Calu3 (cell line): ENCODE measurements around the gene PPP2R1B. TPM values are rescaled to one million over a fixed set of nuclear protein-coding genes. Genes with fewer than 3 reads are reported as not detected.

Experiments used
- BruUV-seq: library from RNA; stranded (reverse); fragments of 400-500 nt; replicated peaks from 2 replicates; lab custom pipeline; 2021; lab: Mats Ljungman, UMichigan
- CTCF ChIA-PET: fragments of 300-600 bp; sonication (Branson Sonifier 250); formaldehyde crosslinking; loops from one replicate; lab custom pipeline; 2022; ENCODE audit warnings: antibody characterized with exemption; lab: Charles Lee
- DNase-seq: peaks from one replicate; pipeline ENCODE4 v3.0.0; 2022
- H3K27ac Mint-ChIP-seq: one replicate; pipeline ENCODE4 v1.8.0; 2022; ENCODE audit warnings: mixed read lengths; ENCODE audit not compliant: unreplicated experiment
- H3K27me3 Mint-ChIP-seq: one replicate; pipeline ENCODE4 v1.8.0; 2022; ENCODE audit warnings: mixed read lengths; ENCODE audit not compliant: unreplicated experiment
- H3K36me3 Mint-ChIP-seq: one replicate; pipeline ENCODE4 v1.8.0; 2022; ENCODE audit warnings: mild to moderate bottlenecking, moderate library complexity, mixed read lengths; ENCODE audit not compliant: insufficient read depth, unreplicated experiment
- H3K4me1 Mint-ChIP-seq: one replicate; pipeline ENCODE4 v1.8.0; 2022; ENCODE audit warnings: mild to moderate bottlenecking, low read depth, mixed read lengths; ENCODE audit not compliant: unreplicated experiment
- H3K4me3 Mint-ChIP-seq: one replicate; pipeline ENCODE4 v1.8.0; 2022; ENCODE audit warnings: mild to moderate bottlenecking, low read depth, moderate library complexity, mixed read lengths; ENCODE audit not compliant: unreplicated experiment
- H3K9me3 Mint-ChIP-seq: one replicate; pipeline ENCODE4 v1.8.0; 2022; ENCODE audit warnings: low read depth, mixed read lengths; ENCODE audit not compliant: unreplicated experiment
- intact Hi-C: fragments of 100-400 bp; cut with micrococcal nuclease; formaldehyde crosslinking; loops from one replicate; pipeline ENCODE4 v1.10.0; 2022; ENCODE audit not compliant: unreplicated experiment
- total RNA-seq: library from RNA; stranded (reverse); gene quantifications from 2 replicates; pipeline ENCODE4 v1.2.3, GENCODE V29; 2022
- TF ChIP-seq, protein P1 (sequence below): fragments of 200-600 bp; IDR thresholded peaks from one replicate; pipeline ENCODE4 v1.8.0; 2022; ENCODE audit warnings: antibody characterized with exemption; ENCODE audit not compliant: unreplicated experiment

The PPP2R1B gene
- total RNA-seq, 1 experiment from 2014 or later: 24.0 TPM

DNA sequence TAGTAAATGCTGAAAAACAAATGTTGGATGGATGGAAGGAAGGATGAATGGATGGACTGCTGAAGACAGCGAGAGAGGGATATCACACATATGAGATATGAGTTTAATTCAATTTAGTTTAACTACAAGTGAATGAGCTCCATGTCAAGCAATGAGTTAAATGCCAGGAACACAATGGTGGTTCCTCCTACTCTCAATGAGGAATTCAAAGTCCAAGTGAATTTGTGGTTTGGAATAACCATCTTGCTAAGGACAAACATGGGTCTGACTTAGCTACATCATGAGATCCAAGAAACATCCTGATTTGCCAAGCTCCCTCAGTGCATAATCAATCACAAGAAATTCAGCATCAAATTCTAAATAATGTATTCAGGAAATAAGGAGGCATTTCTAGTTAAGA, 26.1 kb upstream of the PPP2R1B start:
- no peaks in the 10 kb centered on the region for H3K9me3 Mint-ChIP-seq
- H3K27me3 Mint-ChIP-seq: no peaks in the 10 kb centered on the region
- TF ChIP-seq, protein P1, sequence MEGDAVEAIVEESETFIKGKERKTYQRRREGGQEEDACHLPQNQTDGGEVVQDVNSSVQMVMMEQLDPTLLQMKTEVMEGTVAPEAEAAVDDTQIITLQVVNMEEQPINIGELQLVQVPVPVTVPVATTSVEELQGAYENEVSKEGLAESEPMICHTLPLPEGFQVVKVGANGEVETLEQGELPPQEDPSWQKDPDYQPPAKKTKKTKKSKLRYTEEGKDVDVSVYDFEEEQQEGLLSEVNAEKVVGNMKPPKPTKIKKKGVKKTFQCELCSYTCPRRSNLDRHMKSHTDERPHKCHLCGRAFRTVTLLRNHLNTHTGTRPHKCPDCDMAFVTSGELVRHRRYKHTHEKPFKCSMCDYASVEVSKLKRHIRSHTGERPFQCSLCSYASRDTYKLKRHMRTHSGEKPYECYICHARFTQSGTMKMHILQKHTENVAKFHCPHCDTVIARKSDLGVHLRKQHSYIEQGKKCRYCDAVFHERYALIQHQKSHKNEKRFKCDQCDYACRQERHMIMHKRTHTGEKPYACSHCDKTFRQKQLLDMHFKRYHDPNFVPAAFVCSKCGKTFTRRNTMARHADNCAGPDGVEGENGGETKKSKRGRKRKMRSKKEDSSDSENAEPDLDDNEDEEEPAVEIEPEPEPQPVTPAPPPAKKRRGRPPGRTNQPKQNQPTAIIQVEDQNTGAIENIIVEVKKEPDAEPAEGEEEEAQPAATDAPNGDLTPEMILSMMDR: no peak
- intact Hi-C loops: no loop called here
- no peaks in the 10 kb centered on the region for H3K4me1 Mint-ChIP-seq
- no peaks in the 10 kb centered on the region for H3K36me3 Mint-ChIP-seq
- H3K4me3 Mint-ChIP-seq: no peak overlapping the region
- BruUV-seq: no TSS peak
- CTCF ChIA-PET: no interaction called here
- DNase-seq: no peak
- H3K27ac Mint-ChIP-seq: no peak overlapping the region

DNA sequence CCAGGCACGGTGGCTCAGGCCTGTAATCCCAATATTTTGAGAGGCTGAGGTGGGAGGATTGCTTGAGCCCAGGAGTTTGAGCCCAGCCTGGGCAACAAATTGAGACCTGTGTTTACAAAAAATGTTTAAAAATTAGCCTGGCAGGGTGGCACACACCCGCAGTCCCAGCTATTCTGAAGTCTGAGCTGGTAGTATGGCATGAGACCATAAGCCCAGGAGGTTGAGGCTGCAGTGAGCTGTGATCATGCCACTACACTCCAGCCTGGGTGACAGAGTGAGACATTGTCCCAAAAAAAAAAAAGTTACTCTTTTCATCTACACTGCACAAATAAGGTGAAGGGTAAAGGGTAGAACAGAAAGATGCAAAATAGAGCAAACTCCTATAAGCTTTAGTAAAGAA, 22.3 kb upstream of the PPP2R1B start:
- CTCF ChIA-PET: no interaction called here
- H3K9me3 Mint-ChIP-seq: no peaks in the 10 kb centered on the region
- intact Hi-C loops: no loop called here
- no peaks in the 10 kb centered on the region for H3K36me3 Mint-ChIP-seq
- H3K4me1 Mint-ChIP-seq: no peaks in the 10 kb centered on the region
- H3K27me3 Mint-ChIP-seq: no peaks in the 10 kb centered on the region
- DNase-seq: no peak
- TF ChIP-seq, protein P1: no peak
- H3K27ac Mint-ChIP-seq: no peak overlapping the region
- H3K4me3 Mint-ChIP-seq: no peak overlapping the region
- no TSS peak for BruUV-seq

DNA sequence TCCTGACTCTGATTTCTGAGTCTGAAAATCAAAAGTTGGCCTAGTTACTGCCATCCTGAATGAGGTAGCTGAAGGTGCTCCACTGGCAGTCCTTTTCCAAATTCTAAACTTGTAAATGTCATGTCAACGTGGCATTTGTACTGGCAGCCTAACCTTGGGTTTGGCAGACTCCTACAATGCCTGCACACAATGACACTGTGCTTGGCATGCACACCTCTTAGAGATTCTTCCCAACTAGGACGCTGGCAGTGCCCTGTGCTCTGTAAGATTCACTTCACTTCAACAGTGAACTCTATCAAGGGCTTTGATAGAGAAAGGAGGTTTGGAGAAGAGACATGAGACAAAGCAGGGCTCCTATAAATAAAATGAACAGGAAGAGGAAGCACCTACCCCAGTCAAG, 21.9 kb upstream of the PPP2R1B start:
- Mint-ChIP-seq H3K36me3 (no peaks in the 10 kb centered on the region), H3K27me3 (no peaks in the 10 kb centered on the region), H3K9me3 (no peaks in the 10 kb centered on the region), H3K4me3 (no peak overlapping the region), H3K4me1 (no peaks in the 10 kb centered on the region), H3K27ac (no peak overlapping the region)
- DNase-seq: no peak
- CTCF ChIA-PET: no interaction called here
- intact Hi-C loops: no loop called here
- TF ChIP-seq, protein P1: no peak
- no TSS peak for BruUV-seq

DNA sequence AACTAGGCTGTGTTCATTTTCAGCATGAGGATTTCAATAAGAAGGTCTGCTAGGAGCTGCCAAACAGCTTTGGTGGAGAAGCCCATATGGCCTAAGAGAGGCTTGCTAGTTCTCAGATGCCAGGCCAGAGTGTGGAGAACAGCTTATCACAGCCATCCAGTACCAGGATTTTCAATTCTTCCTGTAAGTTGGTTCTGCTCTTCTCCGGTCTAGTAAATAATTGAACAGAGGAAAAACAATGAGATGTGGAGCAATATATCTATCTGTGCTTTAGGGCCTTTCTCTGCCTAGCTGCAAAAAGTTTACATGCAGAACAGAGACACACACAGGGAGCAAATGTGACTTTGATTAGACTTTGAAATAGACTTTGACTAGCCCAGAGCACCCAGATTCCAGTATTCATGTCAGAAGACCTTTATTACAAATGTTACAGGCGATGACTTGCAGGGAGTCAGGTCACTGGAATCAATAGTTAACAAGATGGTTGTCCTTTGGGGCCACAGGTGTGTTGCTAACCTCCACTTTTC, 19.8 kb upstream of the PPP2R1B start:
- TF ChIP-seq, protein P1: no peak
- Mint-ChIP-seq H3K4me1 (no peaks in the 10 kb centered on the region), H3K27me3 (no peaks in the 10 kb centered on the region), H3K27ac (no peak overlapping the region), H3K4me3 (no peak overlapping the region), H3K9me3 (no peaks in the 10 kb centered on the region), H3K36me3 (no peaks in the 10 kb centered on the region)
- no TSS peak for BruUV-seq
- DNase-seq: no peak
- CTCF ChIA-PET: no interaction called here
- intact Hi-C loops: no loop called here
